ENCODE results near the gene METTL15.

- TF ChIP-seq CTCF (IDR thresholded peaks at IDR 0.05) (no peak), POLR2AphosphoS5 (IDR thresholded peaks at IDR 0.05) (no peak)
These were observed 133.6 kb downstream of the METTL15 start for GRCh38 chr11:28241760-28242159.

Data from transverse colon (tissue), 4 donors.